Smooth muscle cell (in vitro differentiated cells): ENCODE results near the gene TNS1. TPM values are rescaled to one million over a fixed set of nuclear protein-coding genes. Genes with fewer than 3 reads are reported as not detected.

Source experiments
- DNase-seq: peaks from one replicate; lab custom pipeline; 2025; ENCODE audit not compliant: unreplicated experiment; lab: John Stamatoyannopoulos, UW
- H2AFZ ChIP-seq: fragments of 200-600 bp; sonication (generic); 2 replicates; pipeline ENCODE4 v1.6.0; 2016; ENCODE audit warnings: antibody characterized with exemption, low read depth, mild to moderate bottlenecking
- H3F3A ChIP-seq: fragments of 200-600 bp; sonication (generic); 2 replicates; pipeline ENCODE4 v1.6.0; 2017; ENCODE audit warnings: antibody characterized with exemption, low read depth
- H3K27ac ChIP-seq: fragments of 200-600 bp; sonication (generic); 2 replicates; pipeline ENCODE4 v1.5.1; 2016; ENCODE audit warnings: low read depth, mild to moderate bottlenecking
- H3K27me3 ChIP-seq: fragments of 200-600 bp; sonication (generic); 2 replicates; pipeline ENCODE4 v1.6.1; 2016; ENCODE audit warnings: low read depth, mild to moderate bottlenecking
- H3K36me3 ChIP-seq: fragments of 200-600 bp; sonication (generic); 2 replicates; pipeline ENCODE4 v1.5.1; 2016; ENCODE audit warnings: low read depth
- H3K4me1 ChIP-seq: fragments of 200-600 bp; sonication (generic); 2 replicates; pipeline ENCODE4 v1.5.1; 2016; ENCODE audit warnings: low read depth
- H3K4me2 ChIP-seq: fragments of 200-600 bp; sonication (generic); 2 replicates; pipeline ENCODE4 v1.6.0; 2016; ENCODE audit warnings: mild to moderate bottlenecking
- H3K4me3 ChIP-seq: fragments of 200-600 bp; sonication (generic); 2 replicates; pipeline ENCODE4 v1.5.1; 2016; ENCODE audit warnings: mild to moderate bottlenecking
- H3K79me2 ChIP-seq: fragments of 200-600 bp; sonication (generic); 2 replicates; pipeline ENCODE4 v1.6.0; 2016; ENCODE audit warnings: low read depth, mild to moderate bottlenecking
- H3K9ac ChIP-seq: fragments of 200-600 bp; sonication (generic); 2 replicates; pipeline ENCODE4 v1.6.0; 2016; ENCODE audit warnings: low read depth
- H3K9me3 ChIP-seq: fragments of 200-600 bp; sonication (generic); replicated peaks from 2 replicates; pipeline ENCODE4 v1.5.1; 2016; ENCODE audit warnings: low read depth
- H4K20me1 ChIP-seq: fragments of 200-600 bp; sonication (generic); 2 replicates; pipeline ENCODE4 v1.6.0; 2016; ENCODE audit warnings: low read depth
- CTCF ChIP-seq: fragments of 200-600 bp; sonication (generic); IDR thresholded peaks from 2 replicates; pipeline ENCODE4 v1.5.1; 2017; ENCODE audit warnings: borderline replicate concordance, mild to moderate bottlenecking, antibody characterized with exemption; ENCODE audit not compliant: insufficient read depth, poor library complexity, severe bottlenecking
- WGBS: methylation state at CpG from one replicate; pipeline ENCODE4 v1.1.7; 2016; ENCODE audit warnings: low lambda C conversion rate; 5-methylcytosine and 5-hydroxymethylcytosine counted together
- polyA plus RNA-seq: library from polyadenylated mRNA; unstranded; fragments of >200 nt; fragmentation: Nextera tagmentation; extraction: Ambion mirVana; gene quantifications from 2 replicates; pipeline ENCODE4 v1.2.1, GENCODE V29; 2016
- total RNA-seq: library from RNA; depleted of rRNA; stranded (reverse); fragments of >200 nt; gene quantifications from 2 replicates; pipeline ENCODE4 v1.2.3, GENCODE V29; 2014

Gene TNS1
- total and polyA plus RNA-seq, 2 experiments from 2014 or later: 52.3 to 61.5 TPM

GRCh38 chr2:217979151-217979811, 23.5 kb downstream of the TNS1 start:
- H3K27ac ChIP-seq: peak overlapping the region; percentile 53
- 15% methylated on average over 10 of the region's 10 CpGs for WGBS

GRCh38 chr2:217978536-217979150, 24.2 kb downstream of the TNS1 start:
- H3K4me3 ChIP-seq: peak overlapping the region; percentile 76
- no peaks in the 10 kb centered on the region for H3K9me3 ChIP-seq
- peak overlapping the region; percentile 51 for H3K9ac ChIP-seq
- peaks cover 95% of the 10 kb centered on the region for H4K20me1 ChIP-seq
- peaks cover 42% of the 10 kb centered on the region for H3K79me2 ChIP-seq
- 8% methylated on average over 25 of the region's 46 CpGs for WGBS
- no peaks in the 10 kb centered on the region for H3K36me3 ChIP-seq
- no peak for TF ChIP-seq CTCF
- H3F3A ChIP-seq: no peaks in the 10 kb centered on the region
- H3K27ac ChIP-seq: peak overlapping the region; percentile 53
- peak overlapping the region; percentile 94 for H3K4me2 ChIP-seq
- DNase-seq: no peak
- H3K27me3 ChIP-seq: no peaks in the 10 kb centered on the region
- H3K4me1 ChIP-seq: peaks cover 19% of the 10 kb centered on the region
- H2AFZ ChIP-seq: no peak overlapping the region

More at GRCh38 chr2:217979151-217979811, 23.5 kb downstream of the TNS1 start:
- H3K79me2 ChIP-seq: peaks cover 45% of the 10 kb centered on the region
- H3K4me1 ChIP-seq: peaks cover 19% of the 10 kb centered on the region
- peak overlapping the region; percentile 94 for H3K4me2 ChIP-seq
- no peaks in the 10 kb centered on the region for H3F3A ChIP-seq
- no peaks in the 10 kb centered on the region for H3K36me3 ChIP-seq
- no peaks in the 10 kb centered on the region for H3K27me3 ChIP-seq
- no peak for TF ChIP-seq CTCF
- H3K9ac ChIP-seq: peak overlapping the region; percentile 51
- peak overlapping the region; percentile 76 for H3K4me3 ChIP-seq
- no peaks in the 10 kb centered on the region for H3K9me3 ChIP-seq
- no peak overlapping the region for H2AFZ ChIP-seq
- H4K20me1 ChIP-seq: peaks cover 95% of the 10 kb centered on the region
- no peak for DNase-seq

GRCh38 chr2:217977840-217978535, 24.8 kb downstream of the TNS1 start:
- peaks cover 35% of the 10 kb centered on the region for H3K79me2 ChIP-seq
- peak overlapping the region; percentile 94 for H3K4me2 ChIP-seq
- H3K9me3 ChIP-seq: no peaks in the 10 kb centered on the region
- 61% methylated on average over 9 of the region's 16 CpGs for WGBS
- no peak overlapping the region for H3K9ac ChIP-seq
- H2AFZ ChIP-seq: no peak overlapping the region
- no peaks in the 10 kb centered on the region for H3K27me3 ChIP-seq
- DNase-seq: no peak
- H3K4me3 ChIP-seq: peak overlapping the region; percentile 76
- TF ChIP-seq CTCF: no peak
- no peaks in the 10 kb centered on the region for H3F3A ChIP-seq
- H3K36me3 ChIP-seq: no peaks in the 10 kb centered on the region
- peaks cover 19% of the 10 kb centered on the region for H3K4me1 ChIP-seq
- H3K27ac ChIP-seq: no peak overlapping the region
- peaks cover 95% of the 10 kb centered on the region for H4K20me1 ChIP-seq
